ENCODE measurements around the gene LNPK.

DNA sequence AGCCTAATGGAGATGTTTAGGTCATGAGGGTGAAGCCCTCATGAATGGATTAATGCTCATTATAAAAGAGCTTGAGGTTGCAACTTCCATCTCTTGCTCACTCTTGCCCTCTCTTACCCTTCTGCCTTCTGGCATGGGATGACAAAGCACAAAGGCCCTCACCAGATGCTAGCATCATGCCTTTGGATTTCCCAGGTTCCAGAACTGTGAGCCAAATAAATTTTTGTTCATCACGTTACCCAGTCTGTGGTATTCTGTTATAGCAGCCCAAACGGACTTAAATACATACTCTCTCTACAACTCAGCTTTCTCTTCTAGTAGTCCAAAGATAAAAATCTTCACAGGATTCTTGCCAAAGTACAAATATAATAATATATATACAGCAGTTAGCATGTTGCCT lies 75.8 kb downstream of the LNPK start:
- TF ChIP-seq, protein P1, sequence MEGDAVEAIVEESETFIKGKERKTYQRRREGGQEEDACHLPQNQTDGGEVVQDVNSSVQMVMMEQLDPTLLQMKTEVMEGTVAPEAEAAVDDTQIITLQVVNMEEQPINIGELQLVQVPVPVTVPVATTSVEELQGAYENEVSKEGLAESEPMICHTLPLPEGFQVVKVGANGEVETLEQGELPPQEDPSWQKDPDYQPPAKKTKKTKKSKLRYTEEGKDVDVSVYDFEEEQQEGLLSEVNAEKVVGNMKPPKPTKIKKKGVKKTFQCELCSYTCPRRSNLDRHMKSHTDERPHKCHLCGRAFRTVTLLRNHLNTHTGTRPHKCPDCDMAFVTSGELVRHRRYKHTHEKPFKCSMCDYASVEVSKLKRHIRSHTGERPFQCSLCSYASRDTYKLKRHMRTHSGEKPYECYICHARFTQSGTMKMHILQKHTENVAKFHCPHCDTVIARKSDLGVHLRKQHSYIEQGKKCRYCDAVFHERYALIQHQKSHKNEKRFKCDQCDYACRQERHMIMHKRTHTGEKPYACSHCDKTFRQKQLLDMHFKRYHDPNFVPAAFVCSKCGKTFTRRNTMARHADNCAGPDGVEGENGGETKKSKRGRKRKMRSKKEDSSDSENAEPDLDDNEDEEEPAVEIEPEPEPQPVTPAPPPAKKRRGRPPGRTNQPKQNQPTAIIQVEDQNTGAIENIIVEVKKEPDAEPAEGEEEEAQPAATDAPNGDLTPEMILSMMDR (conservative IDR thresholded peaks at IDR 0.05; ENCODE audit: low read depth, low read length), result no peak
- TF ChIP-seq EZH2phosphoT487 (IDR thresholded peaks at IDR 0.05; ENCODE audit: borderline replicate concordance, low read length), result no peak
- no peak for TF ChIP-seq EZH2 (IDR thresholded peaks at IDR 0.05; ENCODE audit: low read length, unreplicated experiment)
